ENCODE results near the gene PTPRK.

The PTPRK gene

GRCh38 chr6:128276311-128276710 is 244.1 kb downstream of the PTPRK start:
- no peak for DNase-seq

GRCh38 chr6:128275681-128276080 is 244.7 kb downstream of the PTPRK start:
- DNase-seq = no peak

GRCh38 chr6:128275030-128275429 is 245.4 kb downstream of the PTPRK start:
- DNase-seq = no peak

- no peak for DNase-seq
Measured at GRCh38 chr6:128271527-128271926, 248.9 kb downstream of the PTPRK start.

- DNase-seq = no peak
Measured at GRCh38 chr6:128271011-128271410, 249.4 kb downstream of the PTPRK start.

GRCh38 chr6:128266946-128267345 is 253.5 kb downstream of the PTPRK start:
- no peak for DNase-seq

- DNase-seq = no peak
Measured at GRCh38 chr6:128265706-128266105, 254.7 kb downstream of the PTPRK start.

- DNase-seq = no peak
Measured at GRCh38 chr6:128259730-128260685, 260.4 kb downstream of the PTPRK start.

GRCh38 chr6:128259029-128259724 is 261.2 kb downstream of the PTPRK start:
- DNase-seq = no peak

- DNase-seq = no peak
Measured at GRCh38 chr6:128256095-128256494, 264.3 kb downstream of the PTPRK start.

- no peak for DNase-seq
Measured at GRCh38 chr6:128252341-128253176, 267.8 kb downstream of the PTPRK start.

- DNase-seq = no peak
Measured at GRCh38 chr6:128251445-128252340, 268.7 kb downstream of the PTPRK start.

GRCh38 chr6:128250370-128251070 is 269.9 kb downstream of the PTPRK start:
- no peak for DNase-seq

GRCh38 chr6:128249429-128249828 is 271.0 kb downstream of the PTPRK start:
- DNase-seq = no peak

- no peak for DNase-seq
Measured at GRCh38 chr6:128246472-128247260, 273.7 kb downstream of the PTPRK start.

- no peak for DNase-seq
Measured at GRCh38 chr6:128244751-128245405, 275.5 kb downstream of the PTPRK start.

- DNase-seq = no peak
Measured at GRCh38 chr6:128242765-128243403, 277.5 kb downstream of the PTPRK start.

- DNase-seq = no peak
Measured at GRCh38 chr6:128241216-128241615, 279.2 kb downstream of the PTPRK start.

- no peak for DNase-seq
Measured at GRCh38 chr6:128240024-128240428, 280.4 kb downstream of the PTPRK start.
